GM12873 (cell line): ENCODE results near the gene TNRC18.

ENCODE experiments used
- TF ChIP-seq, protein P1 (sequence below): IDR thresholded peaks from 2 replicates; pipeline ENCODE4 v1.5.1; 2012; ENCODE audit warnings: low read depth, mild to moderate bottlenecking, moderate library complexity, low read length, control low read depth; ENCODE audit not compliant: insufficient read depth; ENCODE audit errors: missing control alignments

TNRC18 gene

DNA sequence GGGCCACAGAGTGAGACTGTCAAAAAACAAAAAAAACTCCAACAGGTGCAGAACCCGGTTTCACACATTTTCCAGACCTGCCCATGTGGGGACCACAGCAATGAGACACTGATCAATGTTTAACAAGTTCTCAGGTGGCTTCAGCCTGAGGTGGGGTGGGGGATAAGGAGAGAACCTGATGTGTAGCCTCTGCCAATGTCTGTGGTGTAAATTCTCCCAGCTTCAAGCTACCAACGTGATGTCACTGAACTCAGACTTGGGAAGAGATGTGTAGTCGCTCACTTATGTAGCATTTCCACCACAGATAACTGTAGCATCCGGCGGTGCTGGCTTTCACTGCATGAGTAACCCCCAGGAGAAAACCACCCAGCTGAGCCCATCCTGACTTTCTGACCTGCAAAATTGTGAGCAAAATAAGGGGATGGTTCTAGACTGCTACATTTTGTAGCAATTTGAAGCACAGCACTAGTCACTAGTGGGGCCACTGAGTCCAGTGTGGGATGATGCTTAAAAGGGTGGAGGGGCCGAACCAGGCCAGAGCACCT, 13.8 kb upstream of the TNRC18 start:
- TF ChIP-seq, protein P1, sequence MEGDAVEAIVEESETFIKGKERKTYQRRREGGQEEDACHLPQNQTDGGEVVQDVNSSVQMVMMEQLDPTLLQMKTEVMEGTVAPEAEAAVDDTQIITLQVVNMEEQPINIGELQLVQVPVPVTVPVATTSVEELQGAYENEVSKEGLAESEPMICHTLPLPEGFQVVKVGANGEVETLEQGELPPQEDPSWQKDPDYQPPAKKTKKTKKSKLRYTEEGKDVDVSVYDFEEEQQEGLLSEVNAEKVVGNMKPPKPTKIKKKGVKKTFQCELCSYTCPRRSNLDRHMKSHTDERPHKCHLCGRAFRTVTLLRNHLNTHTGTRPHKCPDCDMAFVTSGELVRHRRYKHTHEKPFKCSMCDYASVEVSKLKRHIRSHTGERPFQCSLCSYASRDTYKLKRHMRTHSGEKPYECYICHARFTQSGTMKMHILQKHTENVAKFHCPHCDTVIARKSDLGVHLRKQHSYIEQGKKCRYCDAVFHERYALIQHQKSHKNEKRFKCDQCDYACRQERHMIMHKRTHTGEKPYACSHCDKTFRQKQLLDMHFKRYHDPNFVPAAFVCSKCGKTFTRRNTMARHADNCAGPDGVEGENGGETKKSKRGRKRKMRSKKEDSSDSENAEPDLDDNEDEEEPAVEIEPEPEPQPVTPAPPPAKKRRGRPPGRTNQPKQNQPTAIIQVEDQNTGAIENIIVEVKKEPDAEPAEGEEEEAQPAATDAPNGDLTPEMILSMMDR, result no peak

DNA sequence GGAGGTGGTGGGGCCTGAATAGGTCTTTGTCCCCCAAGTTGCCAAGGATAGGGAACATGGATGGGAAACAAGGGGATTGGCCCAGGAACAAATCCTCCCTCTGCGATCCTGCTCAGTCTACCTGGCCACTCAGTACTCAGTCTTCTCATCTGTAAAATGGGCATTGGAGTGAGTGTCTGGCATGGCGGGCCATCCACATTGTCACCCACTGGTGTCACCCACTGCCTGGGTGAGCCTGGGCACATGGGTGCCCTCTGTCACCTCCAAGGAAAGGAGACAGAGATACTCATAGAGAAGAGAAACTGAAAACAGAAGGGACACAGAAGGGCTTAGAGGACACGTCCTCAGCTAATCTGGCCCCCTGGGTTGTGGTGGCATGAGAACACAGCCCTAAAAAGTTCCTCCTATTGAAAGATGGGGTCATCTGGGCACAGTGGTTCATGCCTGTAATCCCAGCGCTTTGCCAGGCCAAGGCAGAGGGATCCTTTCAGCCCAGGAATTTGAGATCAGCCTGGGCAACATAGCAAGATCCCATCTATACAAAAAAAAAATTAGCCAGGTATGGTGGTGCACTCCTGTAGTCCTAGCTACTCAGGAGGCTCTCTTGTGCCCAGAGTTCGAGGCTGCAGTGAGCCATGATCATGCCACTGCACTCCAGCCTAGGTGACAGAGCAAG, 12.5 kb upstream of the TNRC18 start:
- TF ChIP-seq, protein P1, result no peak

DNA sequence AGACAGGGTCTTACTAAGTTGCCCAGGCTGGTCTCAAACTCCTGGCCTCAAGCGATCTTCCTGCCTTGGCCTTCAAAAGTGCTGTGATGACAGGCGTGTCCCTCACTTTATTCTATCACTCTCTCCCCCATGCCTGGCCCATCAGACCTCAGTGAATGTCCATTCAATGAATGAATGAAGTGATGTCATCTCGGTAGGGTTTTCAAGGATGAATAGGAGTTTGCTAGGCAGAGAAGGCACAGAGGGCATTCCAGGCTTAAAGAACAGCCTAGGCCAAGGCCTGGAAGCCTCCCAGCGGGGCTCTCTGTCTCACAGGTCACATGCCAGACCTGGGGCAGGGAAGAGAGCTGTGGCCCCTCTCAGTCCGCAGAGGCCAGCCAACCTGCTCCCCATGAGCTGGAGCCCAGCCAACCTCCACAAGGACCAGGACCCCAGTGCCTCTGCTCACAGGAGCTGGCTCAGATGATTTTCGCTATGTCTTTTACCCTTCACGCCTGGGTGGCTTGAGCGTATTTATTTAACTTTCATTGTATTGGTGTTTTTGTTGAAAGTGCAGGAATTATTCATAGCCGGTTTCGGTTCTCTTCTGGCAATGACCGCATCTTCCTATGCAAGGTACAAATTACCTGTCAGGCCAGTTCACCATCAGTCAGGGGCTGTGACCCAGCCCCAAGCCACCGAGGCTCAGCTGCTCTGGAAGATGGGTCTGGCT, 11.8 kb upstream of the TNRC18 start:
- TF ChIP-seq, protein P1, result no peak

DNA sequence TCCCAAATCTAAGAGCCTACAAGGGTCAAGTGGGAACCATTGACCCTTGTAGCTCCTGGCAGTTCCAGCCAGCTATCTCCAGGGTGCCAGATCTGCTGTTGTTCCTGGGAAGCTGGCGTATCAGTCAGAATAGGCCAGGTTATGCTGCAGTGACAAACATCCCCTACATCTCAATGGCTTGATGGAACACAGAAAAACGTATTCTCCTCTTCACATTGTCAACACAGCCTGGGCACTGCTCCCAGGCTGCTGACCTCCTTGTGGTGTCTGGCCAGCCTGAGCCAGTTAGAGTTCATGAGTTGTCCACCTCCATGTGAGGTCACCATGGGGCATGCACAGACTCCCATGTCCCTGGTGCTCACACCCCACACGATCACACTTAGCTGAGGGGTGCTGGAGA, 9.5 kb upstream of the TNRC18 start:
- TF ChIP-seq, protein P1, result no peak

DNA sequence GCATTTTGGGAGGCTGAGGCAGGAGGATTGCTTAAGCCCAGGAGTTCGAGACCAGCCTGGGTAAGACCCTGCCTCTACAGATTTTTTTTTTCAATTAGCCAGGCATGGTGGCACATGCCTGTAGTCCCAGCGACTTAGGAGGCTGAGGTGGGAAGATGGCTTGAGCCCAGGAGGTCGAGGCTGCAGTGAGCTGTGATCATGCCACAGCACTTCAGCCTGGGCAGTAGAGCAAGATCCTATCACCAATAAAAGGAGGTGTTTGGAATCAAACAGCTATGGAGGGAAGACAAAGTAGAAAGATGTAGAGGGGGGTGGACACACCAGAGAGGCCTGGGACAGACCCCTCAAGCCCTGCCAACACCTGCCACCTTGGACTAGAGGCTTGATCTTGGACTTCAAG, 9.1 kb upstream of the TNRC18 start:
- TF ChIP-seq, protein P1, result no peak

DNA sequence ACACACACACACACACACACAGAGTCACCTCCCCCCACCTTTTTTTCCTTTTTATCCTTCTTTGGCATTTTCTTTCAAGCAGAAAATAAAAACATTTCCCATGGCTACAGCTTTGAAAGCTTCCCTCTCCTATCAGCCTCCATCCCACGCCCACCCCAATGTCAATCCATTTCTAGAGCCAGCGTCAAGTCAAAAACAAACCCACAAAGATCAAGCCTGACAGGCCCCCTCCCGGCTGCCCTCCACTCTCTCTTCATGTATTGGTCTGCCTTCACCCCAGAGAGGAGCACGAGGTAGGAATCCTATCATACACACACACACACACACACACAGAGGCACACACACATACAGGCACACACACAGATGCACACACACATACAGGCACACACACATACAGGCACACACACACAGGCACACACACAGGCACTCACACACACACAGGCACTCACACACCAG, 8.0 kb upstream of the TNRC18 start:
- TF ChIP-seq, protein P1, result no peak

DNA sequence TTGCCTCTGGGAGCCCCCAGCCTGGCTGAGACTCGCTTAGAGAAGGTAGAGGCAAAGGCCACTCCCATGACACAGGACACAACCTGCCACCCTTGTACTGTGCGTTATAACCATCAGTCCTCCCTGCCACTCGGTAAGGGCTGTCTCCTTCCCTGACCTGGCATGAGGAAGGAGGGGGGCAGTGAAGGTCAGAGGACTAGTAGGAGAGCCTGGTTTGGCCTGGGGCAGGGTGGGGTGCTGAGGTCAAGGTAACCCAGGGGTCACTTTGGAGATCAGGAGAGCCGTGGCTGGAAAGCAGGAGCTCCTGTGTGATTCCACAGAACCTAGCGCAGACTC, 6.9 kb upstream of the TNRC18 start:
- TF ChIP-seq, protein P1, result no peak
